GM12874 (cell line): Measurements from ENCODE around the gene WDR5.

Experiments
- TF ChIP-seq, protein P1 (sequence below): IDR thresholded peaks from 2 replicates; pipeline ENCODE4 v1.5.1; 2011; ENCODE audit warnings: low read depth, mild to moderate bottlenecking, control low read depth, low read length, moderate library complexity; ENCODE audit not compliant: insufficient read depth

Gene WDR5

DNA sequence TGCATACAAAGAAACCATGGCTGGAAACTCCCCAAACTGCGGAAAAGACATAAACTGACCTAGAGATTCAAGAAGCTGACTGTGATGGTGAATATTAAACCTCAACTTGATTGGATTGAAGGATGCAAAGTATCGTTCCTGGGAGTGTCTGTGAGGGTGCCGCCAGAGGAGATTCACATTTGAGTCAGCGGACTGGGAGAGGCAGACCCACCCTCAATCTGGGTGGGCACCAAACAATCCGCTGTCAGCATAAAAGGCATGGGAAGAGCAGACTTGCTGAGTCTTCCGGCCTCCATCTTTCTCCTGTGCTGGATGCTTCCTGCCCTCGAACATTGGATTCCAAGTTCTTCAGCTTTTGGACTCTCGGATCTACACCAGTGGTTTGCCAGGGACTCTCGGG, 24.8 kb upstream of the WDR5 start:
- TF ChIP-seq, protein P1, sequence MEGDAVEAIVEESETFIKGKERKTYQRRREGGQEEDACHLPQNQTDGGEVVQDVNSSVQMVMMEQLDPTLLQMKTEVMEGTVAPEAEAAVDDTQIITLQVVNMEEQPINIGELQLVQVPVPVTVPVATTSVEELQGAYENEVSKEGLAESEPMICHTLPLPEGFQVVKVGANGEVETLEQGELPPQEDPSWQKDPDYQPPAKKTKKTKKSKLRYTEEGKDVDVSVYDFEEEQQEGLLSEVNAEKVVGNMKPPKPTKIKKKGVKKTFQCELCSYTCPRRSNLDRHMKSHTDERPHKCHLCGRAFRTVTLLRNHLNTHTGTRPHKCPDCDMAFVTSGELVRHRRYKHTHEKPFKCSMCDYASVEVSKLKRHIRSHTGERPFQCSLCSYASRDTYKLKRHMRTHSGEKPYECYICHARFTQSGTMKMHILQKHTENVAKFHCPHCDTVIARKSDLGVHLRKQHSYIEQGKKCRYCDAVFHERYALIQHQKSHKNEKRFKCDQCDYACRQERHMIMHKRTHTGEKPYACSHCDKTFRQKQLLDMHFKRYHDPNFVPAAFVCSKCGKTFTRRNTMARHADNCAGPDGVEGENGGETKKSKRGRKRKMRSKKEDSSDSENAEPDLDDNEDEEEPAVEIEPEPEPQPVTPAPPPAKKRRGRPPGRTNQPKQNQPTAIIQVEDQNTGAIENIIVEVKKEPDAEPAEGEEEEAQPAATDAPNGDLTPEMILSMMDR, result no peak

DNA sequence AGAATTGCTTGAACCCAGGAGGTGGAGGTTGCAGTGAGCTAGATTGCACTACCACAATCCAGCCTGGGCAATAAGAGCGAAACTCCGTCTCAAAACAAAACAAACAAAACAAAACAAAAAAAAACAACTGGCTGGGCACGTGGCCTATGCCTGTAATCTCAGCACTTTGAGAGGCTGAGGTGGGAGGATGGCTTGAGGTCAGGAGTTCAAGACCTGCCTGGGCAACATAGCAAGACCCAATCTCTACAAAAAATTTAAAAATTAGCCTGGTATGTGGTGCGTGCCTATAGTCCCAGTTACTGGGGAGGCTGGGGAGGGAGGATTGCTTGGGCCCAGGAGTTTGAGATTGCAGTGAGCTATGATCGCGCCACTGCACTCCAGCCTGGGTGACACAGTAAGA, 23.3 kb upstream of the WDR5 start:
- TF ChIP-seq, protein P1, result no peak

DNA sequence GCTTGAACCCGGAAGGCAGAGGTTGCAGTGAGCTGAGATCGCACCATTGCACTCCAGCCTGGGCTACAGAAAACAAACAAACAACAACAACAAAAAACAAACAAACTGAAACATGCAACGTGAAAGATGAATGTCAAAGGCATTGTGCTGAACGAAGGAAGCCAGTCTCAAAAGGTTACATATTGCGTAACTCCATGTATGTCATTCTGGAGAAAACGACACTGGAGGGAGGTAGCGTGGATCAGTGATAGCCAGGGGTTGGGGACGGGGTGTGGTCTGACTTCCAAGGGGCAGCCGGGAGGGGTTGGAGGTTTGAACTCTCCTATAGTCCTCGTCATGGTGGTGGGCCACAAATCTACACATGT, 12.1 kb upstream of the WDR5 start:
- TF ChIP-seq, protein P1, result no peak

DNA sequence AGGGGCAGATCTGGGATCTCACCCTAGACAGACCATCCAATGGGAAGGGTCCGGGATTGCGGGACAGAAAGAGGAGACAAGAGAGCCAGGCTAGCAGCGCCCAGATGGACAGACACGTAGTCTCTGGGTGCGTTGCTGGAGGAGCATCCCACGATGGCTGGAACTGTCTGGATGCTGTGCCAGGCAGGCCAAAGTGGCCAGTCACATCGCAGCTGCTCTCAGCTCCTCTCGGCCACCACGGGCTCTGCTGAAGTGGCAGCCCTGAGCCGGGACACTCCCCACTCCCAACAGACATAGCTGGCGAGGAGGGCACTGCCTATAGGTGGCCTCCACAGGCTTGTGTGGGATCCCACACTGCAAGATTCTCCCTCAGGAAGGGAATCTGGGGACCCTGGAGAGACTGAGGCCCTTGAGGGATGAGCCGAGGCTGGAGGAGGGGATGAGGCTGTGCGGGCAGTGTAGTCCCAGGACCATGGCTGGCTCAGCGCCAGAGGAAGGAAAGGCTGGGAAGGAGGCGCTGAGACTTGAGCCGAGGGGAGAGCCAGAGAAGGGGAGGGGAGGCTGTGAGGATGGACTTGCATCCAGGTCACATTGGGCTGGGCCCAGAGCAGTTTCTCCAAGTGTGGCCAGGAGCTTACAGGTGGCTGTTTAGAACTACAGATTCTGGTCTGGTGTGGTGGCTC, 10.3 kb upstream of the WDR5 start:
- TF ChIP-seq, protein P1, result no peak

DNA sequence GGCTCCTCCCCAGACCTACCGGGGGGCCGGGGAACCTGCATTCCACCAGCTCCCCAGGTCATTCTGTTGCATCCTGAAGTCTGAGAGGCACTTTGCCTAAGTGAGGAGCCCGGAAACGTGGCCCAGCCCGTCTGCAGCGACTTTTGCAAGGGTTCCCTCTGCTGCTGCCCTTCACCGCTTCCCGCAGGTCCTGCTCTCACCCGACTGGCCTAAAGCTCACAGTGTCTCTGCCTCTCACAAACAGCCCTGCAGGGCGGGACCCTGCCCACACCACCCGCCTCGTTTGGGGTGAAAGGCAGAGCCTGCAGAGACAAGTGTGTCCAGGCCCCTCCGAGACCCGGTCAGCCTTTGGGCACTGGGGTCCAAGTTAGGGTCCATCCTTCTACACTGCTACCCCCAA, 9.5 kb upstream of the WDR5 start:
- TF ChIP-seq, protein P1, result no peak

DNA sequence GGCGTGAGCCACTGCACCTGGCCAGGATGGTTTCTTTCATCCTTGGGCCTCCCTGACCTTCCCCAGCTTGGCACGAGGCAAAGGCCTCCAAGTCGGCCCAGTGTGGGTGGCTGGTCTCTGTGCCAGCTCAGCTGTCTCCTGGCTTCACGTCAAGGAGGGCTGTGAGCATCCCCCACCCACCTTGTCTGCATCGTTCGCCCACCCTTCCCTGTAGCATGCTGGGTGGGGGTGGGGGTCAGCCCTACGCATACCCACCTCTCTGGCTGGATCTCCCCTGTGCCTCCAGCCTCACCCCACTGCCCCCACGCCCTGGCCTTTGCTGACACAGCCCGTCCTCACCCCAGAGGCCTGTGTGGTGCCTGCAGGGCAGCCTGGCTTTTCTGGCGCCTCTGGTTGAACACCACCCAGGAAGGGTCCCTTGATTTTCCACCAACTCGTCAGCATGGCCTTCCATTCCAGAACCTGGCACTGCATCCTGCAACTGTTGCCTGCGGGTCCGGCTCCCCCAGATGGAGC, 8.8 kb upstream of the WDR5 start:
- TF ChIP-seq, protein P1, result no peak

DNA sequence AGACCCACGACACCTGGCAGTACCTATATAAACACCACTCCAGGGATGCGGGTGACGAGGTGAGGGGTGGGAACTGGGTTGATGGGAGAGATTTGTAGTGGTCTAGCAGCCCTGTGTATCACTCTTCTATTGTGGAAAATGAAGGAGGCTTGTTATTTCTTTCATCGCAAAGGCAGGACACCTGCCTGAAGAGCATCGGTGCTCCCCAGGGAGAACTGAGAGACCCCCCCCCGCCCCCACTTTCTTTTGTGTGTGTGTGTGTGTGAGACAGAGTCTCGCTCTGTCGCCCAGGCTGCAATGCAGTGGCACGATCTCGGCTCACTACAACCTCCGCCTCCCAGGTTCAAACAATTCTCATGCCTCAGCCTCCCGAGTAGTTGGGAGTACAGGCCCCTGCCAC, 8.3 kb upstream of the WDR5 start:
- TF ChIP-seq, protein P1, result no peak
